ENCODE data around the gene STX2. TPM values are rescaled to one million over a fixed set of nuclear protein-coding genes. Genes with fewer than 3 reads are reported as not detected.
"Not testable (repeated sequence)": the region's sequence is repeated elsewhere in the genome, so short reads cannot be mapped to it uniquely, and the experiment has no call there.

The STX2 gene
- total RNA-seq, 2 donors from 2014 or later, result 2.9 to 7.1 TPM

GRCh38 chr12:130871286-130872178, 32.5 kb upstream of the STX2 start, which contains the start of gene RAN:
Gene RAN (plus strand): TSS chr12:130872066. CDS start chr12:130872594, 528 bp downstream.
- DNase-seq (peak; percentile 91), ATAC-seq (peak; percentile 90)
- intact Hi-C loops (cut with DNase I, micrococcal nuclease), result no loop called here

- intact Hi-C loops (cut with DNase I, micrococcal nuclease), result no loop called here
- ATAC-seq, result peak; percentile 30
Observed at GRCh38 chr12:130870442-130871285, 31.6 kb upstream of the STX2 start.

GRCh38 chr12:130868412-130868811, 29.4 kb upstream of the STX2 start:
- ATAC-seq (no peak), DNase-seq (no peak)
- intact Hi-C loops (cut with DNase I, micrococcal nuclease), result no loop called here

More at GRCh38 chr12:130870442-130871285, 31.6 kb upstream of the STX2 start:
- DNase-seq, result peak; percentile 61 to 65

- no peak for ATAC-seq
Observed at GRCh38 chr12:130863298-130863697, 24.2 kb upstream of the STX2 start.

GRCh38 chr12:130862771-130863170, 23.7 kb upstream of the STX2 start:
- ATAC-seq; intact Hi-C loops (cut with DNase I, micrococcal nuclease); DNase-seq: not testable (repeated sequence)

More at GRCh38 chr12:130863298-130863697, 24.2 kb upstream of the STX2 start:
- intact Hi-C loops (cut with DNase I, micrococcal nuclease), result no loop called here
- no peak for DNase-seq

- intact Hi-C loops (cut with DNase I, micrococcal nuclease), result no loop called here
- ATAC-seq (no peak), DNase-seq (no peak)
Observed at GRCh38 chr12:130862161-130862560, 23.1 kb upstream of the STX2 start.

- ATAC-seq (no peak), DNase-seq (no peak)
- intact Hi-C loops (cut with DNase I, micrococcal nuclease), result no loop called here
Observed at GRCh38 chr12:130860311-130860710, 21.3 kb upstream of the STX2 start.

- ATAC-seq (no peak), DNase-seq (no peak)
- intact Hi-C loops (cut with DNase I, micrococcal nuclease), result no loop called here
Observed at GRCh38 chr12:130859161-130859560, 20.1 kb upstream of the STX2 start.

GRCh38 chr12:130858084-130858483, 19.0 kb upstream of the STX2 start:
- intact Hi-C loops (cut with DNase I, micrococcal nuclease), result no loop called here
- DNase-seq (no peak), ATAC-seq (no peak)

- intact Hi-C loops (cut with DNase I, micrococcal nuclease), result no loop called here
- ATAC-seq (no peak), DNase-seq (no peak)
Observed at GRCh38 chr12:130856088-130856487, 17.0 kb upstream of the STX2 start.

GRCh38 chr12:130850418-130851021, 11.5 kb upstream of the STX2 start:
- ATAC-seq, result no peak
- intact Hi-C loops (cut with DNase I, micrococcal nuclease), result no loop called here

GRCh38 chr12:130849561-130850417, 10.7 kb upstream of the STX2 start:
- no peak for DNase-seq
- ATAC-seq, result peak; percentile 80

More at GRCh38 chr12:130850418-130851021, 11.5 kb upstream of the STX2 start:
- no peak for DNase-seq

GRCh38 chr12:130848785-130849305, 9.8 kb upstream of the STX2 start:
- DNase-seq; intact Hi-C loops (cut with DNase I, micrococcal nuclease); ATAC-seq: not testable (repeated sequence)

More at GRCh38 chr12:130849561-130850417, 10.7 kb upstream of the STX2 start:
- intact Hi-C loops (cut with DNase I, micrococcal nuclease), result no loop called here

- intact Hi-C loops (cut with DNase I, micrococcal nuclease); DNase-seq; ATAC-seq: not testable (repeated sequence)
Observed at GRCh38 chr12:130848105-130848504, 9.1 kb upstream of the STX2 start.

- DNase-seq (no peak), ATAC-seq (no peak)
- intact Hi-C loops (cut with DNase I, micrococcal nuclease), result no loop called here
Observed at GRCh38 chr12:130847112-130847511, 8.1 kb upstream of the STX2 start.

- no peak for DNase-seq
- intact Hi-C loops (cut with DNase I, micrococcal nuclease), result no loop called here
- ATAC-seq, result no peak
Observed at GRCh38 chr12:130846369-130846768, 7.3 kb upstream of the STX2 start.

GRCh38 chr12:130839770-130840404, 837 bp upstream of the STX2 start:
- ATAC-seq (no peak), DNase-seq (no peak)
- intact Hi-C loops (cut with DNase I, micrococcal nuclease), result no loop called here
